GM18502 (cell line): ENCODE results near the gene SLC35B4.

ENCODE experiments used
- ATAC-seq: cut with Tn5 transposase; IDR thresholded peaks from one replicate; pipeline ENCODE4 v1.9.1; 2021; ENCODE audit warnings: mild to moderate bottlenecking; ENCODE audit not compliant: unreplicated experiment, poor library complexity

SLC35B4 gene

DNA sequence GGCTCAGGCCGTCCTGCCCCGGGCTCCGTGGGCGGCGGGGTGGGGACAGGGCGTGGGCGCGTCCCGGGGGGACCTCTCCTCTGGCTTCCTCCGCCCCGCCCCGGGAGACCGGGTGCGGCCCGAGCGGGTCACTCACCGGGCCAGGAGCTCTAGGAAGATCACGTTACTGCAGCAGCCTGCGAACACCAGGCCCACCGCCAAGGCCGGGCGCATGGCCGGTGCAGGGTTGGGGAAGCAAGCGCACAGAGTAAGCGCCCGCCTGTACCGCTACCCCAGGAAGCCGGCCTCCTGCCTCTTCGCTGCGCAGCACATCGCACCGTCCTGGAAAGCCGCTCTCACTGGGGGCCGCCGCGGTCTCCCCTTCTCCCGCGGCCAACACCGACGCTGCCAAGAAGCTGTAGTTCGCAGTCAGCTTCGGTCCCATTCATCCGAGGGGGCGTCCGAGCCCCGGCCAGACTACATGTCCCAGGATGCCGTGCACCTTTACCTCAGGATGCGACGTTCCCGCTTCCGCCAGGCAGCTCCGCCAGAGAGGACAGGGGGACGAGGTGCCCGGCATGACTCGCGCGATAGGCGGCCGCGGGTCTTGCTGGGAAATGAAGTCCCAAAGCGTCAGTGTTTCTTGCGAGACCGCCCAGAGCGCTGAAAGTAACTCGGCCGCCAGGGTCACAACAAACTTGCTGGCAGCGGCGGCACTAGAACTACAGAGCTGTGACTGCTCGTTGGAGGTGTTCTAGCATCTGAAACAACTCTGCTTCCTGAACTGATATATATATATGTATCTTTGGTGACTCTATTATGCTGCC lies at the start of gene SLC35B4:
Gene SLC35B4 (minus strand): TSS at position 392 of the 806 bp plus-strand sequence. CDS start 179 bp downstream, at position 213.
- ATAC-seq, result peak; percentile 99

DNA sequence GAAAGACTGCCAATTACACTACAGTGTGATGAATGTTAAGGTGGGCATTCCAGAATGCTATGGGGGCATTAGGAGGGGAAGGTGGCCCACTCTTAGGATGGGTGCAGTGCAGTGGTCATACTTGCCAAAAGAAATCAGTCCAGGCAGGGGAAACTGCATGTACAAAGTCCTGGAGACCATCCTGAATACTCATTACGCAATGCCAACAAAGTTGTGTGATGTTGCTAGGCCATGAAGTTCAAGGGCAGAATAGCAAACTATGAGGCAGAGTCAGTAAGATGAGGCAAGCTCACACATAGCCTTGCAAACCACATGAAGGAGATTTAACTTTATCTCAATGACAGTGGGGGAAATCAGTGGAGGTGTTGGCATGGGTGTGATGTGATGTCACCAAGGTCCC lies 49.8 kb upstream of the SLC35B4 start:
- no peak for ATAC-seq

DNA sequence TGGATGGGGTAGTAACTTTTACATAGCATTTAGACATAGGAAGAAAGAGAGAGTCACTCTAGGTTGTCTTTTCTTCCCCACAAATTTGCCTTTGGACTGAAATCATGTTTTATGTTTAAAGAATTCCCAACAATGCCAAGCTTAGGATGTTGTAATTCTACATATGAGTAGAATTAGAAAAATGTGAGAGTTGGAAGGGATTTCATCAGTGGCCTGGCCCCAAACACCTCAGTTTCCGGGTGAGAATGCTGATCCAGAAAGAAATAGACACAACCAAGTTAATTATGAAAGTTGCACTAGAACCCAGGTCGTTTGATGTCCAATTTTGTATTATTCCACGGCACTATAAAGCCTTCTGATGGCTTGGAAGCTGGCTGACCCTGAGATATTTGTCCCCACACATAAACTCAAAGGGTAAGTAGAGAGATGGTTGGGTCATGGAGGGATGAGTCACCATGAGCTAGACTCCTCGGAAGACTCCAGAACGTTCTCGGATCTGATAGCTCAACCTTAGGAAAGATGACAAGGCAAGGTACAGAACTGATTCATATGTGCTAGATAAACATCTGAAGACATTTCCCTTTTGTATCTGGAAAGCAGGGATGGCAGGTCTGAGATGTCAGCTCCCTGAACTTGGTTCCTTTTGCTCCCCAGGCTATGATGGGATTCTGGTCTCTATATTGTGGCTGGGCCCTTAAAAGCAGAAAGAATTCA lies 48.8 kb upstream of the SLC35B4 start:
- no peak for ATAC-seq

- no peak for ATAC-seq
These were observed 47.9 kb upstream of the SLC35B4 start for GRCh38 chr7:134364619-134365037.

GRCh38 chr7:134362587-134363483 lies 46.1 kb upstream of the SLC35B4 start:
- no peak for ATAC-seq

GRCh38 chr7:134359787-134360432 lies 43.2 kb upstream of the SLC35B4 start:
- no peak for ATAC-seq

GRCh38 chr7:134357486-134357885 lies 40.8 kb upstream of the SLC35B4 start:
- no peak for ATAC-seq

- no peak for ATAC-seq
These were observed 39.7 kb upstream of the SLC35B4 start for GRCh38 chr7:134356421-134356936.

- no peak for ATAC-seq
These were observed 39.2 kb upstream of the SLC35B4 start for GRCh38 chr7:134355927-134356326.

GRCh38 chr7:134355004-134355525 lies 38.3 kb upstream of the SLC35B4 start:
- no peak for ATAC-seq

DNA sequence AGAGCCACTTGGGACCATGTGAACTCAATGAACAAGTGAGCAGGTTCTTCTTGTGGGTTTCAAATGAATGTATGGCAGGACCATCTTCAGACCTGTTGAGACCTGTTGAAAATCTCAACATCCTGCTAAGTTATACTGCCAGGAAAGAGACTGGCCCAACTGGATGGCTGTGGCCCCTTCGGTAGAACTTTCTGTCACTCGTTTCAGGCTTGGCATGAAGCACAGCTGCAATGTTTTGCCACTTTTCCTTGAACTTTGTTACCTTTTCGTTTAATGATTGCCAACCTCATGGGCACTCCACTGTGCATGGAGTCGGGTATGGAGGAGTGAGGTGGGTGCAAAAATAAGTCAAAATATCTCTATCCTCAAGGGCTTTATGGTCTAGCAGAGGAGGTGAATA lies 36.7 kb upstream of the SLC35B4 start:
- no peak for ATAC-seq

DNA sequence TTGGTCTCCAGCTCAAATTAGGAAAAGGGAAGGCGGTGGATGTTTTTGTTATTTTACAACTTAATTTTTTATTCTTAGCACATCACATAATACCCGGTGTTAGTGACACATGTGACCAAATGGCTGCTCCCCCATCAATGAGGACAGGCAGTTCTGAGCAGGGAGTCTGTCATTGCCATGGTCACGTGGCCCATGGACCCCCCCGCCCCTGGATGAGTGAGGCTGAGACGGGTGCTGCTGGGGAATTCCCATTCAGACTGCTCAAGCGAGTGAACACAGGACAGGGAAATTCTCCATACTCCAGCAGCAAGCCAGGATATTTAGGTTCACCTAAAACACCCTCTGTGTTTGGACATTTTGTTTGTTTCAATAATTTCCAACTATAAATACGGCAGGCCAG lies 34.7 kb upstream of the SLC35B4 start:
- ATAC-seq, result no peak

GRCh38 chr7:134350709-134351108 lies 34.0 kb upstream of the SLC35B4 start:
- ATAC-seq, result no peak

GRCh38 chr7:134347567-134347966 lies 30.8 kb upstream of the SLC35B4 start:
- ATAC-seq, result no peak

- no peak for ATAC-seq
These were observed 27.1 kb upstream of the SLC35B4 start for GRCh38 chr7:134343796-134344195.

DNA sequence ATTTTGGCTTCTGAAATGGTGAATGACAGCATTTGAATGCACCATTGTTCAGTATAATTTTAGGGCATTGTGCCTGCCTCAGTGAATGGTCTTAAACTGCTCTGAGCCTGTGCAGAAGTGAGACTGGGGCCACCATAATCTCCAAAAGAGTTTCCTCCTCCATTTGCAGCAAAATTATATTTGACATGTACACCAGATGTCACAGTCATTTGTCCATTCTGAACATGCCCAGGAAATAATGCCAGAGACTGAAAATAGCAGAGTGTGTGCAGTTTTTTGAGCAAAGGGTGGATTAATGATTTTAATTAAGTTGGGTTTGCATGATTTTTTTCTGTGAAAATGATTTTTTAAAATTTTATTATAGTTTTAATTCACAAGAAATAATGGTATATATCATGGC lies 26.4 kb upstream of the SLC35B4 start:
- ATAC-seq, result no peak

DNA sequence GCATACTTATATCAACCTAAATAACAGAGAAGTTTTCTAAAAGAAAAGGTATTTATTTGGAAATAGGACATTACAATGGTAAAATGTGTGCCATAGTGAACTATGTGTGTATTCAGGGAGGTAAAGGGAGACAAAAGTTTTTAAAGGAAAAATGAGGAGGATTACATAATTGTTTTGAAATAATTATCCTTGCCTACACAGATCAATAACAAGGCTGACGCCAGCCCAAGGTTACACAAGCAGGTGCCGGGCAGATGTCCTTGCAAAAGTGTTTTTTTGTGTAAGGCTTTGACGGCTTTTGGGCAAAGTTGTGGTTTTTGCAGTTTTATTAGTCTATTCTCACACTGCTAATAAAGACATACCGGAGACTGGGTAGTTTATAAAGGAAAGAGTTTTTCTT lies 22.7 kb upstream of the SLC35B4 start:
- no peak for ATAC-seq

DNA sequence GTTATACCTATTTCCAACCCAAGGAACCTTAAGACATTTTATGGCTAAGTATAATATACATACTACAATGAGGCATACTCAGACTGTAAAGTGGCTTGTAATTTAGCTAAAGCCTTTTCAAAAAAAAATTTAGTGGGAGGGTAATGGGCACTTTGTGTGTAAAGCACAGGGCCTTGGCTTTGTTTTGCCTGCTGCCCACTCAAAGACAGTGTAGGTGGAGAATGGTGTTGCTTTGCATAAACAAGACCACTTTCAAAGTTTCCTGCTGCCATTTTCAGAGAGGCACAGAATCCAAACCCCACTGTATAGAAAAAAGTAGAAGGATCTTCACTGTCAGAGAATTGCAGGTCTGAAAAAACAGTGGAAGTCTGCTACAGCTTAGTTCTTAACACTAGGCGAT lies 21.2 kb upstream of the SLC35B4 start:
- ATAC-seq, result no peak

- no peak for ATAC-seq
These were observed 17.7 kb upstream of the SLC35B4 start for GRCh38 chr7:134334408-134334807.

- no peak for ATAC-seq
These were observed 17.2 kb upstream of the SLC35B4 start for GRCh38 chr7:134333943-134334342.
